GM19324 (cell line): ENCODE results near the gene XPR1.

ENCODE experiments used
- ATAC-seq: cut with Tn5 transposase; IDR thresholded peaks from one replicate; pipeline ENCODE4 v1.9.1; 2021; ENCODE audit warnings: mild to moderate bottlenecking, moderate library complexity; ENCODE audit not compliant: unreplicated experiment, low FRiP score

XPR1 gene

DNA sequence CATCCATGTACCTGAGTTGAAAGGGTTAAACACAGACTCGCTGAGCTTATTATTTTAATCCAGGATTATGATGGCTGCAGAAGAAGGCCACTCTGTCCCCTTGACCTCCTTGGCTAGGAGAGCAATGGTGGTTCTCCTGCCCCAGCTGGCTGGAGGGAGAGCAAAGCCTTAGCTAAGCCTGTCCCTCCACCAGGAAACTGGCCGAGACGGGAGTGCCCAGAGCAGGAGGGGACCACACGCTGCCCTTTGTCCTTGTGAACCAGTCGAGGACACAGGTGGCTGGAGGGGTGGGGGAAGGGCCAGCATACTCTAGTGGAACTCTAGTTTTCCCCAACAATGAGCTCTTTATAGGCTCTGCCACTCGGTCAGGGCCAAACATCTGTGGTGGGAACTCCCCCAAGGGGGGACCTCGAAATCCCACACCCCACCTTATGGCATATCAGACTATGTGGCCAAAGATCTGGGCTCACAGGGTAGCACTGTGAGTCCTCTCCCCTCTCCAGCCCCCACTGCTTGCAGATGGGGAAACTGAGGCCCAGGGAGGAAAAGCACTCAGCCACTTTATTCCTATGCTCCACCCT is 293.7 kb downstream of the XPR1 start:
- ATAC-seq: no peak

DNA sequence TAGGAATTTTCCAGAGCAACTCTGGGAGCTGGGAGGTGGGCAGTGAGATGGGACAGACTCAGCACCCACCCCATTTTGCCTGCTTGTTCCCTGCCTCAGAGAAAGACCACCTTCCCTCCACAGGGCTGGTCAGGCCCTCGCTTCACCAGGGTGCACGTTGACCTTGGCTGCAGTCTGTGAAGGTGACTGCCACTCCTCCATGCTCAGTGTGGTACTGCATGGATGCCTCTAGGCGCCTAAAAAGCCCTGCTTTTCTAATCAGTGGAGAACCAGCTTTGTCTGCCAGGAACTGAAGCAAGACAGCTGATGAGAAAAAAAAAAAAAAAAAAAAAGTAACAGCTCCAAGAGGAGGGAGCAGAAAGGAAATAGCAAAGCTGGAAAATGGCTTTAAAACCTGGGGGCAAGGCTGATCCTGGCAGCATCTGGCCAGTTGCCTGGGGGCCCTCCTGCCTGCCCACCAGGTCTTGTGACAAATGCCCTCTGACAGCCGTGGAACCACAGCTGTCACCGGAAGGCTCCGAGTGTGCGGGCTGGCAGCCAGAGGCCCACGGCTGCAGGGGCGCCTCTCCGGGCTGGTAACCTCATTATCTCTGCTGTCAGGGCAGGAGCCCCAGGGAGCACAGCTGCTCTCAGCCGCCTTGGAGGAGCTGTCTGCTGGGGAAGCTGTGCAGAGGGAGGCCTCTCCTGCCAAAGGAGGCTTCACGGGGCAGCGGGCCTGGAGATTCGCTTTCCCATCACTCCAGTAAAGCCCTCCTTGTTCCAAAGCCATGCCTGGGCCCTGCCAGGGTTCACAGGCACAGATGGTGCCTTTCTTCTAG is 294.6 kb downstream of the XPR1 start:
- ATAC-seq: no peak

DNA sequence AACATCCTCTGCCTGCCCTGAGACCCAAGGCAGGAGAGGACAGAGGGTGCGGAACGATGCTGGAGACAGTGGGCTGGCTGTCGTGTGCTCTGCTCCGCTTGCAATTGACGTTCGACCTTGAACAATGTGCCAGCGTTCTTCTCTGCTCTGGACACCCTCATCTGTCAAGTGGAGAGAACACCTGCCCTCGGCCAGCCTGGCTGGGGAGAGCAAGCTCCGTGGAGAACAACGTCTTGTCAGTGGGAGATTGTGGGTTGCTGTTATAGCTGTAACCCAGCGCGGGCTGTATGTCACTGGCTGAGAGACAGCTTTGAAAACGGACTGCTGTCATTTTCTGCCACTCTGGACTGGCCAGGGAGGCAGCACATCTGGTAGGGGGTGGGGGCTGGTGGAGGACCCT is 295.5 kb downstream of the XPR1 start:
- no peak for ATAC-seq

DNA sequence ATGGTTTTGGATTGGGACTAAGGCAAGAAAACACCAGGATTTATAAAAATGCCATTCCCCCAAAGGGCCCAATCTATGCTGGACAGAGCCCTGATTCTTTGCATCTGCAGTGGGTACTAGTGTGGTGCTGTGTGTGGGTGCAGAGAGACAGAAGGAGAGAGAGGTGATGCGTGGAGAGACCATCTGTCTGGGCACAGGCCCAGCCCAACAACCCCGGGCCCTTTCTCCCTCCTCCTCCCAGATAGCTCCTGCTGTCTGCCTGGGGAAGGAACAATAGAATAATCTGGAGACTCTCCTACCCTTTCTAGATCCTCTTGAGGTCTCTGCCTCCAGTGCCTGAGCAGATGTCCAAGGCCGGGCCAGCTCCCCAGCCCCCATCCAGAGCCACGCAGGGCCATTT is 296.0 kb downstream of the XPR1 start:
- no peak for ATAC-seq

GRCh38 chr1:180928331-180929230 is 296.8 kb downstream of the XPR1 start:
- ATAC-seq: no peak

DNA sequence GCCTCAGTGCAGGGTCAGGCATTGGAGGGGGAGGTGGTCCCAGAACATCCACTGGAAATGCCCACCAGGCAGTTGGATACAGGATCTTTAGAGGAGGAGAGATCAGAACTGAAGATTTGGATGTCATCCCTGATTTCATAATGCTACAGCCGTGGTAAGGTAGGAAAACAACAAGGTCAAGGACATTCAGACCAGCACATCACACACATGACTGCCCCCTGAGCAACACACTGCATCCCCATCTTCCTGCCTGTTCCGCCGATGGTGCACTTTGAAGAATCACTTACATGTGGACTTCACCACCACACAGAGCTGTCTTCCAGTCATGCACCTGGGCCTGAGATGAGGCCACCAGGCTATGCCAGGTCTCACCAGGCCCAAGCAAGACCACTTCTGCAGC is 297.6 kb downstream of the XPR1 start:
- ATAC-seq: no peak

DNA sequence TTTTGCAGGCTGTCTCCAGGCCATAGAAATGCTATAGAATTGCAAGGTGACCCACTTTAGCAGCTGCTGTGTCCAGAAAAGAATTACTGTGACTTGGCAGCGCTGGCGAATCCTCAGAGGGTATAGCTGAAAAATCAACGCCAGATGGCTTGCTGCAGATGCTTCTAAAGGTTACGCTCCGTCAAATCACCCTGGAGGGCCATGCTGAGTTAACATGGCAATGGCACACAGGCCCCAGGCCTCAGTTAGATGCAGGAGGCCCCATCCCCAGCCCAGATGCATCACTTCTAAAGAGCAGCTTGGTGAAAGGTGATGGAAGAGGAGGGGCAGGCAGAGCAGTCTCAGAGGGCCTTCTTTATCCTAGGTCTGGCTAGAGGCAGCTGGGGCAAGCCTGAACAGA is 298.9 kb downstream of the XPR1 start:
- ATAC-seq: no peak

GRCh38 chr1:180931529-180931928 is 299.7 kb downstream of the XPR1 start:
- ATAC-seq: no peak

DNA sequence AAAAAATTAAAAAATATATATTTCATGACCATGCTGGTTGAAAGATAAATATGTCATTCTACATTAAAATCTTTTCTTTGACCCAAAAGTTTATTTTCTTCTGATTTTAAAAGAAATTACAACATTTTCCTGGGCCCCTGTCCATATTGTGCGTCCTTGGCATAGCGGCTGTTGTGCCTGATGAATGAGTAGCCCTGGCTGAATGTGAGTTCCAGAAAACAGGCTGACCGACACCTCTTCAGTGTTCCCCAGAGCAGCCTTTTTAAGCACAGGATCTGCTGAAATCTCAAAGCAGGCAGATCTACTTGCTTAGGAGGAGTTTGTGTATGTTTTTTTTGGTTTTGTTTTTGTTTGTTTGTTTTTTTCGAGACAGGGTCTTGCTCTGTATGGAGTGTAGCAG is 300.6 kb downstream of the XPR1 start:
- no peak for ATAC-seq

GRCh38 chr1:180933141-180933540 is 301.3 kb downstream of the XPR1 start:
- no peak for ATAC-seq

GRCh38 chr1:180934563-180934962 is 302.7 kb downstream of the XPR1 start:
- no peak for ATAC-seq

GRCh38 chr1:180935326-180936109 is 303.7 kb downstream of the XPR1 start:
- no peak for ATAC-seq

DNA sequence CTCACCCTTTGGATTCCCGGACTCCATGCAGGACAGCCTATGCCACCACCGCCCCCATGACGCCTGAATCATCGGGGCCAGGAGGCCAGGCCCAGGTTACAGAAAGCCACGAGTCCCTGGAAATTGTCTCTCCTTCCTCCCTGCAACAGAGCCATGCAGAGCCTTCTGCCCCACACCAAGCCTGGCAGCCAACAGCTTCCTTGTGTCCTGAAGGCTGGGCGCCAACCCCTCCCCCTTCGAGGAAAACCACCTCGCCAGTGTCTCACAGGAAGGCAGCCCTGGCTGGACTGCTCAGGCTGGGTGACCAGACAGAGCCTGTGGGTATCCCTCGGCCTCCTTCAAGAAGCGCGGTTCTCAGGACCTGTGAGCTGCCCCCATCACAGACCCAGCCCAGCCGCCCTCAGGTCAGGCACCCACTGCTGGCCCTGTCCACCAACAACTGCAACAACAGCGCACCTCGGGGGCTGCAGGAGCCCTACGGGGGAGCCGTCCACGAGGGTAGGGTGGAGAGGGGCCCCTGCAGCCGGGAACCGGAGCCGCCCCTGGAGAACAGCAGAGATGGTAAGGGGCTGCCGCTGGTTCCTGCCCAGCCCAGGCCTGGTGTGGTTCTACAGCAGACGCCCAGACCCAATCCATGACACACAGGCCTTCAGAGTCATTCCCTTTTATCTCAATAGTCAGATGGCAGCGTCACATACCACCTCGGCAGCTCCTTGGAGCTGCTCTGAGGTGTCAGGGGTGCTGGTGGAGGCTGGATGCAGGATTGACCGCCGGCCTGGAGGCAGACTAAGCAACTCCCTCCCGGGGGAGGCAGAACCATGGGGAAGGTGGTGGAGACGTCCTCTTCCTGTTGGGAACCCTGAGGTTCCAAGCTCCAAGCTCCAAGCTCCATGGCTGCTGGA is 304.5 kb downstream of the XPR1 start:
- ATAC-seq: no peak

- ATAC-seq: no peak
Measured at GRCh38 chr1:180937012-180937372, 305.2 kb downstream of the XPR1 start.

DNA sequence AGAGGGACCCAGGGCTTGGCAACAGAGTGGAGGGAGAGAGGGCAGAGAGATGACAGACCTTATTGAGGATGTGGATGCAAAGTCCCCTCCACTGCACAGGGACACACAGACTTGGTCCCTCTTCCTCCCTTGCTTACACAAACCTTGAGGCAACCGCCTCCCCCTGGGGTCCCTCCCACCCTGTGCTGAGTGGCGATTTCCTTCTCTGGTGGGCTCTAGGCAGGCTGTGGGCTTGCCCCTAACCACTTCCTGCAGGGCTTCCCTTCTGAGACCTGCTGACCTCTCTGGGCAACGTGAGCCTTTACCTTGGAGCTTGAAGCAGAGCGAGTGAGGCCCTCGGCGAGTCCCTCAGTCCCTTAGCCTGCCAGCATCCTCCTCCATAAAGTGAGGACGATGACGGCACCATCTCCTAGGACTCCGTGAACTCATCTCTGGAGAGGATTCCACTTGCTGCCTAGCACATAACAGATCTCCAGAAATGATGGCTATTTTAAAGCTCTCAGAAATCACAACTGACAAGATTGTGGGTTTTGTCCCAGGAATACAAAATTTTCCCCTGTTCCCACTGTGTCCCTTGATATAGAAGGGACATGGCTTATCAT is 305.9 kb downstream of the XPR1 start:
- no peak for ATAC-seq

GRCh38 chr1:180939073-180939710 is 307.4 kb downstream of the XPR1 start:
- no peak for ATAC-seq

DNA sequence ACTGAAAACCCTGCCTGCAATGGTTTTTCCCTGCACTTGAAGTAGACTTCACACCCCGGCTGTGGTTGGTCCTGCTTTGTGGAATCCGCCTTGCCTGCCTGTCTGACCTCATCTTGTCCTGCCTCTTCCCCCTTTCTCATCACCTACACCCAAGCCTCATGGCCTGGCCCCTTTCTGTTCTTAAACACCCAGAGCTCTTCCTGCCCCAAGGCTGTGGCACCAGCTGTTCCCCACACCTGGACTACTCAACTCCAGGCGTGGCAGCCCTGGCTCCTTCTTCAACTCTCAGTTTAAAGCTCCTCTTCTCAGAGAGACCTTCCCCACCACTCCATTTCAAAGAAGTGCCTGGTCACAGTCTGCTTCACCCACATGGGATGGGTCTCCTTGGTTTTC is 307.9 kb downstream of the XPR1 start:
- no peak for ATAC-seq
